Aorta (tissue), 5 donors: Measurements from ENCODE around the gene SMAP1. TPM values are rescaled to one million over a fixed set of nuclear protein-coding genes. Genes with fewer than 3 reads are reported as not detected.

ENCODE experiments used
- ATAC-seq: fragments of 200-7000 bp; cut with Tn5 transposase; one replicate; pipeline ENCODE4 v1.9.1; 2022; ENCODE audit warnings: moderate library complexity; ENCODE audit not compliant: low FRiP score
- DNase-seq, 2 donors: peaks; one replicate each; pipeline ENCODE4 v3.0.0-alpha.2; 2020
- H3K27ac ChIP-seq, 2 donors: one replicate each; pipeline ENCODE4 v1.5.1; 2013; ENCODE audit warnings: low read length in 2 of 2, mild to moderate bottlenecking in 2 of 2, moderate library complexity in 2 of 2, control low read depth in 1 of 2, inconsistent platforms in 1 of 2, low read depth in 1 of 2
- H3K27me3 ChIP-seq, 2 donors: one replicate each; pipeline ENCODE4 v1.6.1; 2013; ENCODE audit warnings: control low read depth in 1 of 2, low read length in 1 of 2, mild to moderate bottlenecking in 1 of 2, moderate library complexity in 1 of 2; ENCODE audit not compliant: insufficient read depth in 2 of 2, control insufficient read depth in 1 of 2
- H3K36me3 ChIP-seq, 2 donors: one replicate each; pipeline ENCODE4 v1.6.1; 2013; ENCODE audit warnings: control low read depth in 1 of 2, low read length in 1 of 2, mild to moderate bottlenecking in 1 of 2; ENCODE audit not compliant: insufficient read depth in 2 of 2, control insufficient read depth in 1 of 2
- H3K4me1 ChIP-seq, 2 donors: one replicate each; pipeline ENCODE4 v1.6.1; 2013; ENCODE audit warnings: low read length in 2 of 2, control low read depth in 1 of 2, mild to moderate bottlenecking in 1 of 2, moderate library complexity in 1 of 2; ENCODE audit not compliant: insufficient read depth in 2 of 2, control insufficient read depth in 1 of 2
- H3K4me3 ChIP-seq, 2 donors: one replicate each; pipeline ENCODE4 v1.5.1; 2013; ENCODE audit warnings: low read length in 2 of 2, control low read depth in 1 of 2, mild to moderate bottlenecking in 1 of 2
- H3K9me3 ChIP-seq: one replicate; pipeline ENCODE4 v1.6.1; 2013; ENCODE audit warnings: mild to moderate bottlenecking, low read length; ENCODE audit not compliant: control insufficient read depth
- WGBS, 2 donors: extraction: QIAGEN DNeasy Blood & Tissue Kit; methylation state at CpG; one replicate each; pipeline ENCODE4 v1.1.7; 2013; 5-methylcytosine and 5-hydroxymethylcytosine counted together
- intact Hi-C, 2 donors: fragments of 100-400 bp; cut with DNase I; formaldehyde crosslinking; loops; one replicate each; pipeline versions ENCODE4 v1.14.2 to v1.15.0; 2022
- polyA plus RNA-seq, 2 donors: library from polyadenylated mRNA; stranded (reverse); fragments of 200-250 nt; gene quantifications; one replicate each; pipeline ENCODE4 v1.2.3, GENCODE V29; 2013
- total RNA-seq, 2 donors: library from RNA; stranded (reverse); fragmentation: NEBNext Ultra II Directional; extraction: Animal tissue kit (Norgen Biotek cat#: 25700); gene quantifications; one replicate each; pipeline ENCODE4 v1.2.1, GENCODE V29; 2021
- donor health status: healthy with polysubstance abuse.
- donor health status: Bipolar disorder and iron deficiency.
- donor health status: DM: no; HTN: no; CAD: no.
- donor health status: DM: no; HTN: no; CAD: no.
- donor health status: DM: yes; HTN: yes; CAD: no.

Gene SMAP1
- total and polyA plus RNA-seq, 4 donors: 11.6 to 24.7 (median 21.6) TPM

GRCh38 chr6:70672549-70672948, 4.9 kb downstream of the SMAP1 start:
- ATAC-seq: no peak
- H3K4me3 ChIP-seq: no peak overlapping the region
- intact Hi-C loops: no loop called here
- peaks cover 3% of the 10 kb centered on the region in 2 donors for H3K4me1 ChIP-seq
- WGBS, 2 donors: 59 to 66% methylated on average over 1 of the region's 1 CpG
- H3K27ac ChIP-seq: no peak overlapping the region
- no peaks in the 10 kb centered on the region for H3K27me3 ChIP-seq
- no peaks in the 10 kb centered on the region for H3K9me3 ChIP-seq
- H3K36me3 ChIP-seq: peaks cover 0 to 2% of the 10 kb centered on the region in 2 donors
- DNase-seq: no peak

GRCh38 chr6:70673054-70673453, 5.4 kb downstream of the SMAP1 start:
- 59 to 69% methylated on average over 2 of the region's 2 CpGs for WGBS, 2 donors
- Histone ChIP-seq H3K4me1 (peaks cover 3% of the 10 kb centered on the region in 2 donors), H3K27me3 (no peaks in the 10 kb centered on the region), H3K4me3 (no peak overlapping the region), H3K27ac (no peak overlapping the region), H3K36me3 (peaks cover 0 to 2% of the 10 kb centered on the region in 2 donors), H3K9me3 (no peaks in the 10 kb centered on the region)
- DNase-seq: no peak
- ATAC-seq: no peak
- intact Hi-C loops: no loop called here

- no peaks in the 10 kb centered on the region for H3K9me3 ChIP-seq
- 67 to 85% methylated on average over 1 of the region's 1 CpG for WGBS, 2 donors
- H3K27me3 ChIP-seq: no peaks in the 10 kb centered on the region
- ATAC-seq (no peak), DNase-seq (no peak)
- no peak overlapping the region for H3K4me3 ChIP-seq
- peaks cover 0 to 2% of the 10 kb centered on the region in 2 donors for H3K36me3 ChIP-seq
- intact Hi-C loops: no loop called here
- no peak overlapping the region for H3K27ac ChIP-seq
- H3K4me1 ChIP-seq: peaks cover 2 to 3% of the 10 kb centered on the region in 2 donors
Measured at GRCh38 chr6:70673601-70674000, 5.9 kb downstream of the SMAP1 start.

GRCh38 chr6:70675822-70676221, 8.1 kb downstream of the SMAP1 start:
- WGBS, 2 donors: 88 to 93% methylated on average over 3 of the region's 3 CpGs
- H3K9me3 ChIP-seq: no peaks in the 10 kb centered on the region
- intact Hi-C loops: no loop called here
- ATAC-seq (no peak), DNase-seq (no peak)
- no peak overlapping the region for H3K4me3 ChIP-seq
- H3K4me1 ChIP-seq: peaks cover 0 to 3% of the 10 kb centered on the region in 2 donors
- no peaks in the 10 kb centered on the region for H3K27me3 ChIP-seq
- peaks cover 0 to 2% of the 10 kb centered on the region in 2 donors for H3K36me3 ChIP-seq
- H3K27ac ChIP-seq: no peak overlapping the region

GRCh38 chr6:70676821-70677220, 9.1 kb downstream of the SMAP1 start:
- no peak overlapping the region for H3K4me3 ChIP-seq
- ATAC-seq (no peak), DNase-seq (no peak)
- H3K9me3 ChIP-seq: no peaks in the 10 kb centered on the region
- intact Hi-C loops: no loop called here
- H3K27me3 ChIP-seq: no peaks in the 10 kb centered on the region
- H3K4me1 ChIP-seq: peaks cover 0 to 3% of the 10 kb centered on the region in 2 donors
- no peak overlapping the region for H3K27ac ChIP-seq
- H3K36me3 ChIP-seq: peaks cover 0 to 2% of the 10 kb centered on the region in 2 donors
- WGBS, 2 donors: 98% methylated on average over 3 of the region's 3 CpGs

- Histone ChIP-seq H3K9me3 (no peaks in the 10 kb centered on the region), H3K4me3 (no peak overlapping the region), H3K36me3 (no peaks in the 10 kb centered on the region), H3K4me1 (peaks cover 0 to 2% of the 10 kb centered on the region in 2 donors), H3K27ac (no peak overlapping the region), H3K27me3 (no peaks in the 10 kb centered on the region)
- intact Hi-C loops: loop anchor here in 1 of 2 donors (5.0 kb wide), 1 partner anchor 133 kb away; no protein-coding TSS in a partner anchor
- WGBS, 2 donors: 48 to 53% methylated on average over 4 of the region's 4 CpGs
- ATAC-seq: no peak
- DNase-seq: no peak
Measured at GRCh38 chr6:70680396-70680795, 12.7 kb downstream of the SMAP1 start.

- intact Hi-C loops: loop anchor here (5.0 kb wide), 1 partner anchor 138 kb away; no protein-coding TSS in a partner anchor
- Histone ChIP-seq H3K4me1 (peaks cover 0 to 2% of the 10 kb centered on the region in 2 donors), H3K4me3 (no peak overlapping the region), H3K36me3 (no peaks in the 10 kb centered on the region), H3K27ac (no peak overlapping the region), H3K9me3 (no peaks in the 10 kb centered on the region), H3K27me3 (no peaks in the 10 kb centered on the region)
- no peak for DNase-seq
- WGBS, 2 donors: 5 to 15% methylated on average over 1 of the region's 1 CpG
- ATAC-seq: no peak
Measured at GRCh38 chr6:70684794-70685493, 17.3 kb downstream of the SMAP1 start.

GRCh38 chr6:70685494-70686180, 18.0 kb downstream of the SMAP1 start:
- no peak overlapping the region for H3K27ac ChIP-seq
- intact Hi-C loops: loop anchor here in 1 of 2 donors (5.0 kb wide), 1 partner anchor 138 kb away; no protein-coding TSS in a partner anchor
- no peaks in the 10 kb centered on the region for H3K27me3 ChIP-seq
- ATAC-seq (no peak), DNase-seq (no peak)
- WGBS, 2 donors: 81% methylated on average over 4 of the region's 4 CpGs
- H3K36me3 ChIP-seq: no peaks in the 10 kb centered on the region
- no peaks in the 10 kb centered on the region for H3K9me3 ChIP-seq
- peaks cover 0 to 2% of the 10 kb centered on the region in 2 donors for H3K4me1 ChIP-seq
- H3K4me3 ChIP-seq: no peak overlapping the region
